Measurements from ENCODE around the gene SPATS2.
A peak's percentile ranks its signal among the peaks of the same experiment; 100 is the strongest.

SPATS2 gene

GRCh38 chr12:49539406-49540228 is 172.4 kb downstream of the SPATS2 start:
- no peak for DNase-seq (ENCODE audit: low read depth in 2 of 3, low spot score in 1 of 3)

- DNase-seq (ENCODE audit: low read depth in 2 of 3, low spot score in 1 of 3), result no peak
These were observed 173.2 kb downstream of the SPATS2 start for GRCh38 chr12:49540229-49541139.

GRCh38 chr12:49541140-49541861 is 174.0 kb downstream of the SPATS2 start:
- DNase-seq (ENCODE audit: low read depth in 2 of 3, low spot score in 1 of 3), result no peak

GRCh38 chr12:49541911-49542505 is 174.7 kb downstream of the SPATS2 start:
- DNase-seq (ENCODE audit: low read depth in 2 of 3, low spot score in 1 of 3), result no peak

- DNase-seq (ENCODE audit: low read depth in 2 of 3, low spot score in 1 of 3), result no peak
These were observed 175.4 kb downstream of the SPATS2 start for GRCh38 chr12:49542592-49543160.

GRCh38 chr12:49543221-49543913 is 176.1 kb downstream of the SPATS2 start:
- DNase-seq (ENCODE audit: low read depth in 2 of 3, low spot score in 1 of 3), result no peak

- DNase-seq (ENCODE audit: low read depth in 2 of 3, low spot score in 1 of 3), result no peak
These were observed 176.9 kb downstream of the SPATS2 start for GRCh38 chr12:49543914-49544815.

GRCh38 chr12:49545815-49546214 is 178.6 kb downstream of the SPATS2 start:
- DNase-seq (ENCODE audit: low read depth in 2 of 3, low spot score in 1 of 3), result no peak

- DNase-seq (ENCODE audit: low read depth in 2 of 3, low spot score in 1 of 3), result no peak
These were observed 179.2 kb downstream of the SPATS2 start for GRCh38 chr12:49546481-49546880.

- no peak for DNase-seq (ENCODE audit: low read depth in 2 of 3, low spot score in 1 of 3)
These were observed 179.9 kb downstream of the SPATS2 start for GRCh38 chr12:49547090-49547690.

- DNase-seq (ENCODE audit: low read depth in 2 of 3, low spot score in 1 of 3), result no peak
These were observed 181.2 kb downstream of the SPATS2 start for GRCh38 chr12:49548481-49548821.

- peak in 1 of 3 donors; percentile 27 for DNase-seq (ENCODE audit: low read depth in 2 of 3, low spot score in 1 of 3)
These were observed 181.8 kb downstream of the SPATS2 start for GRCh38 chr12:49548822-49549648.

GRCh38 chr12:49549735-49550692 is 182.8 kb downstream of the SPATS2 start:
- no peak for DNase-seq (ENCODE audit: low read depth in 2 of 3, low spot score in 1 of 3)

GRCh38 chr12:49550693-49551252 is 183.5 kb downstream of the SPATS2 start:
- DNase-seq (ENCODE audit: low read depth in 2 of 3, low spot score in 1 of 3), result no peak

- DNase-seq (ENCODE audit: low read depth in 2 of 3, low spot score in 1 of 3), result no peak
These were observed 184.8 kb downstream of the SPATS2 start for GRCh38 chr12:49552014-49552413.

GRCh38 chr12:49552425-49552824 is 185.2 kb downstream of the SPATS2 start:
- no peak for DNase-seq (ENCODE audit: low read depth in 2 of 3, low spot score in 1 of 3)

Measured in stimulated activated CD4-positive, alpha-beta T cell treated with anti-CD3 and anti-CD28 coated beads, Interleukin-12 subunit alpha, Interleukin-12 subunit beta, amount 100 ng/mL, for 48 hours (primary cell).